ENCODE results near the gene ENPP1.

DNA sequence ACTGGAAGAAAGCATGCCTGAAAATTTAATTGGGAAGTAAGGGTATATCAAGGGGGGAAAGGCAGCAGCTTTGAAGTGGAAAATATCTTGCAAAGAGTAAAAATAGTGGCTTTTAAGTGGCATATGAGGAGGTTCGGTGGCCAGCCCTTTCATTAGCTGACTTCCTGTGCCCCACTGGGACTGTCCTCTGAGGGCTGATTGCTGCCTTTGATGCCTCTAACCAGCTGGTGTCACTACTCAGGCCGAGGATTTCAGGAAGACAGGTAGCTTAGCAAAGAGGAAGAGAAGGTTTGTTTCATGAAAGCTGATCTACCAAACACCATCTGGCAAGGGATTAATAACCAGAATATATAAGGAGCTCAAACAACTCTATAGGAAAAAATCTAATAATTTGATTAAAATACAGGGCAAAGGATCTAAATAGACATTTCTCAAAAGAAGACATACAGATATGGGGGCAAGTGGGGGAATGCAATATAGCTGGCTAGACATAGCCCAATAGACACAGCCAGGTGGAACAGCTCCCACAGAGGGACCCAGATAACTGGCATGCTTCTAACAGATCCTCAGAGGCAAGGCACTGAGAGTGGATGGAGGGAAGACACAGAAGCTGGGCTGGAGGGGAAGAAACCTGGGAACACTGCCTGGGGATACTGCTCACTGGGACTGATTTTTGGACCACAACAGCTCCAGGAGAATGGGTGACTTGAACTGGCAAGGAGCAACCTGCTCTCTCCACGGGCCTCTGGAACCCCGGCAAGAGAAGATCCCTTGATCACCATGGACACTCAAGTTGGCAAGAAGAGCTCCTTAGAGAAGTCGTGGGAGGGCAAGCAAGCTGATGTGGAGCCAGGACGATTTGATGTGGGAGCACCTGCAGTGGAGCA, 110.2 kb downstream of the ENPP1 start:
- TF ChIP-seq CTCF (IDR thresholded peaks at IDR 0.05): no peak
- TF ChIP-seq POLR2A (IDR thresholded peaks at IDR 0.05): no peak
- TF ChIP-seq EP300 (IDR thresholded peaks at IDR 0.05): no peak

Data from ovary (tissue), 3 donors.